ENCODE results near the gene MYOG.

- TF ChIP-seq EZH2 (IDR thresholded peaks at IDR 0.05): no peak
- no peak for TF ChIP-seq POLR2AphosphoS5 (IDR thresholded peaks at IDR 0.05; ENCODE audit: borderline replicate concordance, low read depth, low read length)
Measured at GRCh38 chr1:203048555-203049051, 37.2 kb downstream of the MYOG start.

Measured in SK-N-MC (cell line).